GM12878 (cell line): ENCODE measurements around the gene OXER1. TPM values are rescaled to one million over a fixed set of nuclear protein-coding genes. Genes with fewer than 3 reads are reported as not detected.

ENCODE experiments used
- ATAC-seq: fragments of 200-7000 bp; cut with Tn5 transposase; 3 replicates; pipeline ENCODE4 v1.9.1; 2020; ENCODE audit warnings: mild to moderate bottlenecking, moderate library complexity
- BruUV-seq: library from RNA; stranded (reverse); fragments of 400-500 nt; replicated peaks from 2 replicates; lab custom pipeline; 2021; lab: Mats Ljungman, UMichigan
- CTCF ChIA-PET: fragments of 300-600 bp; sonication (Branson Sonifier 250); formaldehyde crosslinking; extraction: SDS; loops from one replicate; lab custom pipeline; 2021; ENCODE audit warnings: inconsistent platforms; lab: Yijun Ruan, JAX
- POLR2A ChIA-PET: fragments of 350-600 bp; formaldehyde crosslinking; extraction: SDS; loops from one replicate; lab custom pipeline; 2021; ENCODE audit warnings: inconsistent platforms; lab: Charles Lee
- RAD21 ChIA-PET: fragments of 300-600 bp; sonication (Branson Sonifier 250); formaldehyde crosslinking; loops from one replicate; lab custom pipeline; 2023; ENCODE audit warnings: antibody characterized with exemption; ENCODE audit not compliant: unreplicated experiment; lab: Charles Lee
- SMC1A ChIA-PET: fragments of 300-600 bp; sonication (Branson Sonifier 250); formaldehyde crosslinking; loops from one replicate; lab custom pipeline; 2023; ENCODE audit not compliant: unreplicated experiment, uncharacterized antibody; lab: Charles Lee
- DNase-seq: peaks from one replicate; pipeline ENCODE4 v3.0.0-alpha.2; 2011; ENCODE audit warnings: low read depth, low spot score
- FAIRE-seq: peaks from 3 replicates; lab custom pipeline; 2011; peaks lifted over from hg19 to GRCh38; lab: Jason Lieb, UNC
- H2AFZ ChIP-seq: 2 replicates; pipeline ENCODE4 v1.6.0; 2011; ENCODE audit warnings: low read depth, low read length, control low read depth; ENCODE audit not compliant: control insufficient read depth
- H3K27ac ChIP-seq: 2 replicates; pipeline ENCODE4 v1.5.1; 2011; ENCODE audit warnings: control low read depth; ENCODE audit not compliant: control insufficient read depth, insufficient read depth
- H3K27me3 ChIP-seq, 2 experiments: replicated peaks in 1 of 2; 2 replicates each; pipeline versions ENCODE4 v1.6.0 to v1.6.1; 2011; ENCODE audit warnings: low read length in 1 of 2; ENCODE audit not compliant: control insufficient read depth in 2 of 2, insufficient read depth in 2 of 2
- H3K36me3 ChIP-seq, 2 experiments: 2 replicates each; pipeline ENCODE4 v1.5.1; 2011; ENCODE audit warnings: low read length in 1 of 2; ENCODE audit not compliant: control insufficient read depth in 2 of 2, insufficient read depth in 2 of 2
- H3K4me1 ChIP-seq: 2 replicates; pipeline ENCODE4 v1.6.1; 2011; ENCODE audit warnings: mild to moderate bottlenecking, low read length, moderate library complexity, mixed read lengths; ENCODE audit not compliant: control insufficient read depth, insufficient read depth
- H3K4me2 ChIP-seq: 2 replicates; pipeline ENCODE4 v1.6.0; 2011; ENCODE audit warnings: control low read depth; ENCODE audit not compliant: control insufficient read depth, insufficient read depth
- H3K4me3 ChIP-seq: fragments of 200-600 bp; sonication (generic); 2 replicates; pipeline ENCODE4 v1.5.1; 2016
- H3K79me2 ChIP-seq: 2 replicates; pipeline ENCODE4 v1.6.0; 2011; ENCODE audit warnings: low read length; ENCODE audit not compliant: control insufficient read depth, insufficient read depth
- H3K9ac ChIP-seq: 2 replicates; pipeline ENCODE4 v1.8.0; 2011; ENCODE audit warnings: low read length, control low read depth, mixed read lengths; ENCODE audit not compliant: control insufficient read depth, insufficient read depth
- H3K9me3 ChIP-seq: replicated peaks from 3 replicates; pipeline ENCODE4 v1.5.1; 2011; ENCODE audit warnings: mild to moderate bottlenecking, low read length; ENCODE audit not compliant: control insufficient read depth, insufficient read depth
- H4K20me1 ChIP-seq: 2 replicates; pipeline ENCODE4 v1.6.0; 2011; ENCODE audit not compliant: control insufficient read depth, insufficient read depth
- BRCA1 ChIP-seq: IDR thresholded peaks from 2 replicates; pipeline ENCODE4 v1.6.1; 2011; ENCODE audit warnings: low read depth, low read length, improper control_type of control experiment
- CUX1 ChIP-seq: IDR thresholded peaks from 2 replicates; pipeline ENCODE4 v1.6.1; 2012; ENCODE audit warnings: improper control_type of control experiment, low read depth, low read length; ENCODE audit not compliant: insufficient replicate concordance
- DPF2 ChIP-seq: fragments of 450-650 bp; IDR thresholded peaks from 2 replicates; pipeline ENCODE4 v1.6.1; 2017; ENCODE audit warnings: mild to moderate bottlenecking
- FOXK2 ChIP-seq: fragments of 450-650 bp; IDR thresholded peaks from 2 replicates; pipeline ENCODE4 v1.6.1; 2017; ENCODE audit warnings: mild to moderate bottlenecking, moderate library complexity
- HDAC2 ChIP-seq: fragments of 200-600 bp; sonication (generic); IDR thresholded peaks from 2 replicates; pipeline ENCODE4 v1.6.1; 2017
- HDGF ChIP-seq: fragments of 450-650 bp; IDR thresholded peaks from 2 replicates; pipeline ENCODE4 v1.6.1; 2016; ENCODE audit warnings: antibody characterized with exemption
- MYB ChIP-seq: fragments of 150-350 bp; IDR thresholded peaks from 2 replicates; pipeline ENCODE4 v1.6.1; 2014; ENCODE audit warnings: mild to moderate bottlenecking, low read depth, low read length, borderline replicate concordance
- NR2C1 ChIP-seq: fragments of 450-650 bp; IDR thresholded peaks from 2 replicates; pipeline ENCODE4 v1.6.1; 2017; ENCODE audit warnings: antibody characterized with exemption, mild to moderate bottlenecking, moderate library complexity
- PAX5 ChIP-seq: IDR thresholded peaks from 2 replicates; pipeline ENCODE4 v1.6.1; 2011; ENCODE audit warnings: low read depth, low read length, borderline replicate concordance
- PML ChIP-seq: IDR thresholded peaks from 2 replicates; pipeline ENCODE4 v1.6.1; 2012; ENCODE audit warnings: low read length, inconsistent platforms
- SIN3A ChIP-seq: IDR thresholded peaks from 2 replicates; pipeline ENCODE4 v1.6.1; 2012; ENCODE audit warnings: low read depth, low read length, improper control_type of control experiment
- TAF1 ChIP-seq: IDR thresholded peaks from 2 replicates; pipeline ENCODE4 v1.6.1; 2011; ENCODE audit warnings: mild to moderate bottlenecking, low read depth, low read length, borderline replicate concordance
- TCF12 ChIP-seq: IDR thresholded peaks from 2 replicates; pipeline ENCODE4 v1.6.1; 2011; ENCODE audit warnings: low read depth, mild to moderate bottlenecking, low read length
- YBX1 ChIP-seq: fragments of 450-650 bp; IDR thresholded peaks from 2 replicates; pipeline ENCODE4 v1.6.1; 2016; ENCODE audit warnings: antibody characterized with exemption
- ZNF207 ChIP-seq: fragments of 450-650 bp; IDR thresholded peaks from 2 replicates; pipeline ENCODE4 v1.6.1; 2014; ENCODE audit warnings: antibody characterized with exemption, mild to moderate bottlenecking, borderline replicate concordance
- WGBS: methylation state at CpG from one replicate; pipeline ENCODE4 v1.1.6; 2016; ENCODE audit warnings: low lambda C conversion rate; ENCODE audit not compliant: insufficient replicate concordance, insufficient coverage; ENCODE audit errors: missing lambda C conversion rate; 5-methylcytosine and 5-hydroxymethylcytosine counted together
- in situ Hi-C: fragments of 300-500 bp; cut with MboI; formaldehyde crosslinking; loops from 9 replicates; pipeline ENCODE4 v1.14.3; 2018; ENCODE audit warnings: mixed read lengths
- intact Hi-C: fragments of 100-400 bp; cut with micrococcal nuclease; formaldehyde crosslinking; loops from one replicate; pipeline ENCODE4 v1.14.2; 2022; ENCODE audit not compliant: unreplicated experiment
- polyA plus RNA-seq, 11 experiments: library from polyadenylated mRNA; depleted of rRNA in 4 of 11; unstranded in 6 of 11; stranded (reverse) in 5 of 11; fragments of >200 nt; fragmentation: Nextera tagmentation in 4 of 11; fragmentation: Illumina TruSeq in 1 of 11; extraction: Ambion mirVana in 4 of 11; extraction: Trizol in 1 of 11; gene quantifications; 1 replicate in 1 of 11; 2 replicates in 10 of 11; pipeline versions ENCODE4 v1.2.1 to v1.2.3, GENCODE V29; 2011 to 2016; ENCODE audit warnings: inconsistent platforms in 2 of 11, missing spikeins in 2 of 11, low read depth in 1 of 11
- total RNA-seq, 4 experiments: library from RNA; depleted of rRNA in 3 of 4; stranded (reverse); fragments of >200 nt in 3 of 4; fragmentation: Illumina TruSeq in 1 of 4; extraction: Trizol in 1 of 4; gene quantifications; 2 replicates each; pipeline versions ENCODE4 v1.2.1 to v1.2.3, GENCODE V29; 2013 to 2021

The OXER1 gene
- total and polyA plus RNA-seq, 10 of the 15 experiments (the other 5 are each of a cell fraction or from before 2014, with no cell fraction given): 0.11 to 8.6 (median 3.3) TPM

- ATAC-seq: no peak
- POLR2A ChIA-PET: no interaction called here
- RAD21 ChIA-PET: no interaction called here
Measured at GRCh38 chr2:42743659-42743990, 20.3 kb downstream of the OXER1 start.

More at GRCh38 chr2:42743659-42743990, 20.3 kb downstream of the OXER1 start:
- TF ChIP-seq SIN3A (no peak), PAX5 (no peak), TAF1 (no peak), HDGF (no peak), PML (no peak), YBX1 (no peak), MYB (no peak), HDAC2 (no peak), ZNF207 (no peak), NR2C1 (no peak), CUX1 (no peak), TCF12 (no peak), DPF2 (no peak), FOXK2 (no peak), BRCA1 (no peak)
- in situ Hi-C loops: no loop called here
- ChIA-PET SMC1A (interaction anchor here (1.4 kb wide), 2 partner anchors 11 to 31 kb away, joined by 3 to 5 read pairs; no protein-coding TSS in a partner anchor), CTCF (interaction anchor here (0.6 to 2.1 kb wide), 2 partner anchors 80 to 167 kb away, joined by 3 to 7 read pairs; no protein-coding TSS in a partner anchor)
- no peak overlapping the region for H2AFZ ChIP-seq
- H4K20me1 ChIP-seq: no peaks in the 10 kb centered on the region
- no peak overlapping the region for H3K9ac ChIP-seq
- DNase-seq (no peak), FAIRE-seq (no peak)
- intact Hi-C loops: no loop called here
- H3K27me3 ChIP-seq: no peaks in the 10 kb centered on the region
- H3K9me3 ChIP-seq: no peaks in the 10 kb centered on the region; the same call in 1 of the 3 replicates
- H3K4me3 ChIP-seq: no peak overlapping the region
- H3K27ac ChIP-seq: no peak overlapping the region
- H3K4me2 ChIP-seq: no peak overlapping the region
- BruUV-seq: no TSS peak
- 57% methylated on average over 1 of the region's 1 CpG for WGBS
- H3K4me1 ChIP-seq: no peaks in the 10 kb centered on the region
- peaks cover 0 to 4% of the 10 kb centered on the region in 2 experiments; a peak in 1 of 4 replicates for H3K36me3 ChIP-seq
- no peaks in the 10 kb centered on the region for H3K79me2 ChIP-seq
